SK-N-MC (cell line): ENCODE data around the gene MPC1.
"Not testable (repeated sequence)": the region's sequence is repeated elsewhere in the genome, so short reads cannot be mapped to it uniquely, and the experiment has no call there.

Experiments
- EZH2 ChIP-seq: fragments of 200-600 bp; sonication (generic); IDR thresholded peaks from one replicate; pipeline ENCODE4 v1.6.1; 2017; ENCODE audit warnings: antibody characterized with exemption
- POLR2AphosphoS5 ChIP-seq: IDR thresholded peaks from 2 replicates; pipeline ENCODE4 v1.6.1; 2012; ENCODE audit warnings: mild to moderate bottlenecking, low read depth, low read length, borderline replicate concordance

DNA sequence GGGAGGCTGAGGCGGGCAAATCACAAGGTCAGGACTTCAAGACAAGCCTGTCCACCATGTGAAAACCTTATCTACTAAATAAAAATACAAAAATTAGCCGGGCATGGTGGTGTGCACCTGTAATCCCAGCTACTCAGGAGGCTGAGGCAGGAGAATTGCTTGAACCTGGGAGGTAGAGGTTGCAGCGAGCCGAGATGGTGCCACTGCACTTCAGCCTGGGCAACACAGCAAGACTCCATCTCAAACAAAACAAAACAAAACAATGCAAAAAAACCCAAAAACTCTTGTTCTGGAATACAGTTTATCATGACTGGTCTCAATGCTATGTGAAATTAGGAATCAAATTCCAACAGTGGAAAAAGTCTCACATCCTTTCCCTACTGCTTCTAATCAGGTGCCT, 20.3 kb downstream of the MPC1 start:
- not testable (repeated sequence) for TF ChIP-seq EZH2, POLR2AphosphoS5
